Measurements from ENCODE around the gene SORCS2. TPM values are rescaled to one million over a fixed set of nuclear protein-coding genes. Genes with fewer than 3 reads are reported as not detected.

SORCS2 gene
- polyA plus RNA-seq, 1 of the 3 experiments (the other 2 are of a cell fraction): 1.6 TPM

DNA sequence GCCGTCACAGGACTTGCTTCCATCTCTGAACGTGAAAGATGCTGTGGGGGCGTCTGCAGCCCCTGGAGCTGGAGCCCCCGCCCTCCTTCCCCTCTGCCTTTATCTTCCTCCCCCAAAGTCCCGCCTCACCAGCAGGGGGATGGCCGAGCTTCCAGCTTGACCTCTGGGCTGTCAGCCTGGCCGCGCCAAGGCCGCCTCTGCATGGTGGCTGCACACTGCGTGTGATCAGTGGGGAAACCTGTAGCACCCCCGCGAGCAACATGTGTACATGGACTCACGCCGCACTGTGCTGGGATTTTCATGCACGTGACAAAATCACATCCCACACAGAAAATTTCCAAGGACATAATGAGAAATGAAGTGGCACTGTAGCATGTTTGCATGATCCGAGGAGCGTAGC is 268.9 kb downstream of the SORCS2 start (continued):
- TF ChIP-seq, protein P1, sequence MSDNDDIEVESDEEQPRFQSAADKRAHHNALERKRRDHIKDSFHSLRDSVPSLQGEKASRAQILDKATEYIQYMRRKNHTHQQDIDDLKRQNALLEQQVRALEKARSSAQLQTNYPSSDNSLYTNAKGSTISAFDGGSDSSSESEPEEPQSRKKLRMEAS (IDR thresholded peaks at IDR 0.05; ENCODE audit: low read depth): no peak
- TF ChIP-seq JUND (IDR thresholded peaks at IDR 0.05): no peak
- TF ChIP-seq ELF1 (IDR thresholded peaks at IDR 0.05): no peak

DNA sequence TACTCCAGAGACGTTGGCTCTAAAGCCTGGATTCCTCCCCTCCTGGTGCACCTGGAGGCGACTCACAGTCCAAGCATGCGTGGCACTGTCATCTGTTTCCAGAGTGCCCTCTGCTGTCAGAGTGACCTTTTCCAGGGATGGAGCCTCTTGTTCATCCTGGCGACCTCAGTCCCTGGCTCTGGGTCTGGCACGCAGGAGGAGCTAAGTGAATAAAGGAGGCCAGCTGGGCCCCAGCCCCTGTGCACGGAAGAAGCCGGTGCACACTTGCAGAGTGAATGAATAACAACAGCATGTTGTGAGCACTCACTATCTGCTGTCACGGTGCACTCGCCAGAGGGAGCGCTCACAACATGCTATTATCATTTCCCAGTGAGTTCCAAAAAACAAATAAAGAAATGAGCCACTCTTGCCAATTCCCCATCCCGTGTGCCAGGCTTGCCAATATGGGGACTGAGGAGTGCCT is 270.2 kb downstream of the SORCS2 start:
- Histone ChIP-seq H3K79me2 (ENCODE audit: insufficient read depth) (no peaks in the 10 kb centered on the region), H3K4me1 (ENCODE audit: control insufficient read depth in 1 of 2, insufficient read depth in 2 of 2, low read depth in 1 of 2, low read length in 1 of 2) (peaks cover 0 to 24% of the 10 kb centered on the region in 2 experiments; a peak in 1 of 4 replicates), H3K36me3 (replicated peaks in 1 of 2; ENCODE audit: control insufficient read depth in 1 of 2, insufficient read depth in 2 of 2, low read length in 1 of 2) (no peaks in the 10 kb centered on the region), H3K9ac (no peak overlapping the region), H3K27ac (ENCODE audit: low read depth in 2 of 2, low read length in 1 of 2) (no peak overlapping the region), H3K4me3 (ENCODE audit: low read depth in 2 of 2, low read length in 1 of 2) (no peak overlapping the region), H3K4me2 (no peak overlapping the region), H4K20me1 (ENCODE audit: insufficient read depth) (no peaks in the 10 kb centered on the region), H3K27me3 (ENCODE audit: insufficient read depth) (no peaks in the 10 kb centered on the region), H3K9me2 (no peaks in the 10 kb centered on the region), H2AFZ (ENCODE audit: low read depth) (no peak overlapping the region), H3F3A (replicated peaks; ENCODE audit: insufficient read depth) (no peaks in the 10 kb centered on the region), H3K9me3 (no peaks in the 10 kb centered on the region)
- TF ChIP-seq SMC3 (IDR thresholded peaks at IDR 0.05; ENCODE audit: low read depth, low read length) (peak; percentile 36; the same call in 1 of the 2 replicates), RAD21 (IDR thresholded peaks at IDR 0.05; ENCODE audit: low read length) (peak; percentile 60), FOSL2 (IDR thresholded peaks at IDR 0.05; ENCODE audit: borderline replicate concordance, low read depth) (peak; percentile 54; the same call in 1 of the 2 replicates), TCF12 (IDR thresholded peaks at IDR 0.05) (peak; percentile 75), YY1 (IDR thresholded peaks at IDR 0.05; ENCODE audit: low read depth) (no peak), FOXJ3 (CRISPR knock-in tag; IDR thresholded peaks at IDR 0.05) (no peak)
- ChIA-PET POLR2A (no interaction called here), CTCF (interaction anchor here (0.7 to 2.8 kb wide), 9 partner anchors 9 to 271 kb away, joined by 3 to 13 read pairs (median 3); partner anchors contain the start of gene SORCS2)
- 43% methylated on average over 10 of the region's 11 CpGs for WGBS (ENCODE audit: low lambda C conversion rate)
- peak; percentile 71 for DNase-seq

DNA sequence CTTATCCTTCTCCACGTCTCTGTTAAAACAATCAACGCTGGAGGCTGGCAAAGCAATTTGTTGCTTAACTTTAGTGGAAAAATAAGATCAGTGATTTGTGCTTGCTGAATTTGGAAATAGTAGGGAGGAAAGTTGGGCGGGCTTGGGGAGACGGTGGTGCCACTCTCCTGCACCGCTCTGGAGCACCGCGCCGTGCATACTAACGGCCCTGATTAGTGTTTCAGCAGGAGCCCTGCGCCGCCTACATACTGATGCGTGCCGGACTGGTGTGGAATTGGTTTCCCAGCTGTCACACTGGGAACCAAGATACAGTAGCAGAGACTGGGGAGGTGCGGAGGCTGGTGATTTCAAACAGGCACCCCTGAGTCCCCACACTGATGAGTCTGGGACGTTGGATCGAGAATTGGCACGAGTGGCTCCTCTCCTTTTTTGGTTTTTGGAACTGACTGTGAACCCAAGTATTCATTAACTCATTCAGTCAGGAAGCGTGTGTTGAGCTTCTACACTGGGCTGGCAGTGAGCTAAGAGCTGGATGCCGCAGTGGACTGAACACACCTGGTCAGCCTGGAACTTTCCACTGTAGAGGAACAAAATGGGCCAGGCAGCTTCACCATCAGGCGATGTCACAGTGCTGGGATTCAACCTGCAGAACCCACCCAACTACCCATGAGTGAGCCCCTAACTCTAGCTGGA is 271.4 kb downstream of the SORCS2 start:
- Histone ChIP-seq H3K36me3 (replicated peaks in 1 of 2; ENCODE audit: control insufficient read depth in 1 of 2, insufficient read depth in 2 of 2, low read length in 1 of 2) (no peaks in the 10 kb centered on the region), H3K27me3 (ENCODE audit: insufficient read depth) (no peaks in the 10 kb centered on the region), H4K20me1 (ENCODE audit: insufficient read depth) (no peaks in the 10 kb centered on the region), H3K4me1 (ENCODE audit: control insufficient read depth in 1 of 2, insufficient read depth in 2 of 2, low read depth in 1 of 2, low read length in 1 of 2) (peaks cover 0 to 24% of the 10 kb centered on the region in 2 experiments; a peak in 1 of 4 replicates), H3K4me3 (ENCODE audit: low read depth in 2 of 2, low read length in 1 of 2) (no peak overlapping the region), H3K9ac (no peak overlapping the region), H3K79me2 (ENCODE audit: insufficient read depth) (no peaks in the 10 kb centered on the region), H2AFZ (ENCODE audit: low read depth) (no peak overlapping the region), H3K27ac (ENCODE audit: low read depth in 2 of 2, low read length in 1 of 2) (no peak overlapping the region), H3K9me2 (no peaks in the 10 kb centered on the region), H3K9me3 (no peaks in the 10 kb centered on the region), H3K4me2 (no peak overlapping the region), H3F3A (replicated peaks; ENCODE audit: insufficient read depth) (no peaks in the 10 kb centered on the region)
- WGBS (ENCODE audit: low lambda C conversion rate): 90% methylated on average over 19 of the region's 20 CpGs
- no peak for DNase-seq
- ChIA-PET POLR2A (no interaction called here), CTCF (interaction anchor here (1.2 to 2.8 kb wide), 3 partner anchors 256 to 272 kb away, joined by 6 to 13 read pairs (median 8); partner anchors contain the start of gene SORCS2)
- no peak for TF ChIP-seq RFX5 (IDR thresholded peaks at IDR 0.05; ENCODE audit: low read length)
- TF ChIP-seq, protein P2, sequence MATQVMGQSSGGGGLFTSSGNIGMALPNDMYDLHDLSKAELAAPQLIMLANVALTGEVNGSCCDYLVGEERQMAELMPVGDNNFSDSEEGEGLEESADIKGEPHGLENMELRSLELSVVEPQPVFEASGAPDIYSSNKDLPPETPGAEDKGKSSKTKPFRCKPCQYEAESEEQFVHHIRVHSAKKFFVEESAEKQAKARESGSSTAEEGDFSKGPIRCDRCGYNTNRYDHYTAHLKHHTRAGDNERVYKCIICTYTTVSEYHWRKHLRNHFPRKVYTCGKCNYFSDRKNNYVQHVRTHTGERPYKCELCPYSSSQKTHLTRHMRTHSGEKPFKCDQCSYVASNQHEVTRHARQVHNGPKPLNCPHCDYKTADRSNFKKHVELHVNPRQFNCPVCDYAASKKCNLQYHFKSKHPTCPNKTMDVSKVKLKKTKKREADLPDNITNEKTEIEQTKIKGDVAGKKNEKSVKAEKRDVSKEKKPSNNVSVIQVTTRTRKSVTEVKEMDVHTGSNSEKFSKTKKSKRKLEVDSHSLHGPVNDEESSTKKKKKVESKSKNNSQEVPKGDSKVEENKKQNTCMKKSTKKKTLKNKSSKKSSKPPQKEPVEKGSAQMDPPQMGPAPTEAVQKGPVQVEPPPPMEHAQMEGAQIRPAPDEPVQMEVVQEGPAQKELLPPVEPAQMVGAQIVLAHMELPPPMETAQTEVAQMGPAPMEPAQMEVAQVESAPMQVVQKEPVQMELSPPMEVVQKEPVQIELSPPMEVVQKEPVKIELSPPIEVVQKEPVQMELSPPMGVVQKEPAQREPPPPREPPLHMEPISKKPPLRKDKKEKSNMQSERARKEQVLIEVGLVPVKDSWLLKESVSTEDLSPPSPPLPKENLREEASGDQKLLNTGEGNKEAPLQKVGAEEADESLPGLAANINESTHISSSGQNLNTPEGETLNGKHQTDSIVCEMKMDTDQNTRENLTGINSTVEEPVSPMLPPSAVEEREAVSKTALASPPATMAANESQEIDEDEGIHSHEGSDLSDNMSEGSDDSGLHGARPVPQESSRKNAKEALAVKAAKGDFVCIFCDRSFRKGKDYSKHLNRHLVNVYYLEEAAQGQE (IDR thresholded peaks at IDR 0.05; ENCODE audit: low read depth, low read length): no peak
- TF ChIP-seq, protein P3, sequence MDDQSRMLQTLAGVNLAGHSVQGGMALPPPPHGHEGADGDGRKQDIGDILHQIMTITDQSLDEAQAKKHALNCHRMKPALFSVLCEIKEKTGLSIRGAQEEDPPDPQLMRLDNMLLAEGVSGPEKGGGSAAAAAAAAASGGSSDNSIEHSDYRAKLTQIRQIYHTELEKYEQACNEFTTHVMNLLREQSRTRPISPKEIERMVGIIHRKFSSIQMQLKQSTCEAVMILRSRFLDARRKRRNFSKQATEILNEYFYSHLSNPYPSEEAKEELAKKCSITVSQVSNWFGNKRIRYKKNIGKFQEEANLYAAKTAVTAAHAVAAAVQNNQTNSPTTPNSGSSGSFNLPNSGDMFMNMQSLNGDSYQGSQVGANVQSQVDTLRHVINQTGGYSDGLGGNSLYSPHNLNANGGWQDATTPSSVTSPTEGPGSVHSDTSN (IDR thresholded peaks at IDR 0.05): no peak
- TF ChIP-seq TCF12 (IDR thresholded peaks at IDR 0.05): no peak
- no peak for TF ChIP-seq POLR2AphosphoS5 (IDR thresholded peaks at IDR 0.05; ENCODE audit: low read depth, low read length)
- no peak for TF ChIP-seq CHD2 (IDR thresholded peaks at IDR 0.05; ENCODE audit: low read length, partially characterized antibody)
- TF ChIP-seq NRF1 (IDR thresholded peaks at IDR 0.05; ENCODE audit: low read depth, low read length): no peak
- TF ChIP-seq, protein P1 (IDR thresholded peaks at IDR 0.05; ENCODE audit: low read depth): no peak
- TF ChIP-seq JUND (IDR thresholded peaks at IDR 0.05): no peak
- no peak for TF ChIP-seq YY1 (IDR thresholded peaks at IDR 0.05; ENCODE audit: low read depth)
- TF ChIP-seq EZH2phosphoT487 (IDR thresholded peaks at IDR 0.05; ENCODE audit: borderline replicate concordance, low read depth): no peak
- TF ChIP-seq SMC3 (IDR thresholded peaks at IDR 0.05; ENCODE audit: low read depth, low read length): no peak
- TF ChIP-seq, protein P4, sequence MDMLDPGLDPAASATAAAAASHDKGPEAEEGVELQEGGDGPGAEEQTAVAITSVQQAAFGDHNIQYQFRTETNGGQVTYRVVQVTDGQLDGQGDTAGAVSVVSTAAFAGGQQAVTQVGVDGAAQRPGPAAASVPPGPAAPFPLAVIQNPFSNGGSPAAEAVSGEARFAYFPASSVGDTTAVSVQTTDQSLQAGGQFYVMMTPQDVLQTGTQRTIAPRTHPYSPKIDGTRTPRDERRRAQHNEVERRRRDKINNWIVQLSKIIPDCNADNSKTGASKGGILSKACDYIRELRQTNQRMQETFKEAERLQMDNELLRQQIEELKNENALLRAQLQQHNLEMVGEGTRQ (IDR thresholded peaks at IDR 0.05; ENCODE audit: borderline replicate concordance, low read depth, low read length): no peak
- no peak for TF ChIP-seq MEF2A (IDR thresholded peaks at IDR 0.05; ENCODE audit: borderline replicate concordance, low read depth)
- no peak for TF ChIP-seq GATA2 (CRISPR knock-in tag; IDR thresholded peaks at IDR 0.05)

All from SK-N-SH (cell line).